ENCODE data around the gene ENOX2. TPM values are rescaled to one million over a fixed set of nuclear protein-coding genes. Genes with fewer than 3 reads are reported as not detected.
"Not testable (repeated sequence)": the region's sequence is repeated elsewhere in the genome, so short reads cannot be mapped to it uniquely, and the experiment has no call there.

The ENOX2 gene
- total RNA-seq, 1 experiment from 2014 or later, result 3.2 TPM

- in situ Hi-C loops (cut with HindIII; ENCODE audit: low pct_unique_long_range_greater_than_20kb, low sequenced_read_pairs), result no loop called here
- DNase-seq (ENCODE audit: low read depth), result no peak
These were observed 68.2 kb downstream of the ENOX2 start for GRCh38 chrX:130834830-130835229.

DNA sequence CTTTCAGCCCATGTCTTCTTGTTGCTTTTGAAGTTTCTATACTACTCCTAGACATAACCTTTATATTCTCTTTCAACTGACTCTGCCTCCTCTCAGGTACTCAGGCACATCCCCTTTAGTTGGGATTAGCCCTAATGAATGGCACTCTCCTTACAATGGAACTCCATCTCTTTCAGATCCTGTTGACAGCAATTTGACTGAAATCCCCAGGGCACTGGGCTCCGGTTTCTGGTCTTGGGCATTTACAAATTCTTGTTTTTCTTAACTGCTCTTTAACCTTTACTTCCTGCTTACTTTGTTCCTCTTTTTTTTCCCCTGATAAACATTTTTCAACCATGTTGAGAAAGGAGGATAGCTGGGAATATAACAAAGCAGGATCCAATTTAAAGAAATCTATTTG is 68.9 kb downstream of the ENOX2 start:
- in situ Hi-C loops (cut with HindIII; ENCODE audit: low pct_unique_long_range_greater_than_20kb, low sequenced_read_pairs), result no loop called here
- no peak for DNase-seq (ENCODE audit: low read depth)

- in situ Hi-C loops (cut with HindIII; ENCODE audit: low pct_unique_long_range_greater_than_20kb, low sequenced_read_pairs), result no loop called here
- no peak for DNase-seq (ENCODE audit: low read depth)
These were observed 71.7 kb downstream of the ENOX2 start for GRCh38 chrX:130831347-130831722.

GRCh38 chrX:130830599-130831346 is 72.2 kb downstream of the ENOX2 start:
- in situ Hi-C loops (cut with HindIII; ENCODE audit: low pct_unique_long_range_greater_than_20kb, low sequenced_read_pairs), result no loop called here
- DNase-seq (ENCODE audit: low read depth), result no peak

- in situ Hi-C loops (cut with HindIII; ENCODE audit: low pct_unique_long_range_greater_than_20kb, low sequenced_read_pairs), result no loop called here
- DNase-seq (ENCODE audit: low read depth), result no peak
These were observed 73.2 kb downstream of the ENOX2 start for GRCh38 chrX:130829526-130830515.

DNA sequence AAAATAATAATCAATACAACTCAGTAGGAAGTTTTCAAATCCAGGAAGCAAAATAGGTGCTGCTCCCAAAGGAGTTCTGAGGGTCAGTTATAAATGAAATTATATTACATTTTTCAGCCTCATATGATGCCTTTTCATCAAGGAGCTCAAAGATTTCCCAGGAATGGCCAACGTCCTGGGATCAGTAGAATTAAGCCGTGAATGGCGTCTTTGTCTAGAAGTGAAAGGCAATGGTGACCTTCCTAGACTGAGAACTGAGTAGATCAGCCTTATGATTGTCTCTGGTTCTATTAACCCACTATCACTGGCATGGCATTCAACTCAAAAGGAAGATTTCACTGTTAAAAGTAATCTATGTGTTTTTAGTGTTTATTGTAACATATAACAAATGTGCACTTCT is 74.4 kb downstream of the ENOX2 start:
- in situ Hi-C loops (cut with HindIII; ENCODE audit: low pct_unique_long_range_greater_than_20kb, low sequenced_read_pairs), result no loop called here
- DNase-seq (ENCODE audit: low read depth), result no peak

GRCh38 chrX:130827648-130828047 is 75.4 kb downstream of the ENOX2 start:
- in situ Hi-C loops (cut with HindIII; ENCODE audit: low pct_unique_long_range_greater_than_20kb, low sequenced_read_pairs), result no loop called here

GRCh38 chrX:130826249-130826648 is 76.8 kb downstream of the ENOX2 start:
- in situ Hi-C loops (cut with HindIII; ENCODE audit: low pct_unique_long_range_greater_than_20kb, low sequenced_read_pairs), result no loop called here
- no peak for DNase-seq (ENCODE audit: low read depth)

More at GRCh38 chrX:130827648-130828047, 75.4 kb downstream of the ENOX2 start:
- DNase-seq (ENCODE audit: low read depth), result no peak

DNA sequence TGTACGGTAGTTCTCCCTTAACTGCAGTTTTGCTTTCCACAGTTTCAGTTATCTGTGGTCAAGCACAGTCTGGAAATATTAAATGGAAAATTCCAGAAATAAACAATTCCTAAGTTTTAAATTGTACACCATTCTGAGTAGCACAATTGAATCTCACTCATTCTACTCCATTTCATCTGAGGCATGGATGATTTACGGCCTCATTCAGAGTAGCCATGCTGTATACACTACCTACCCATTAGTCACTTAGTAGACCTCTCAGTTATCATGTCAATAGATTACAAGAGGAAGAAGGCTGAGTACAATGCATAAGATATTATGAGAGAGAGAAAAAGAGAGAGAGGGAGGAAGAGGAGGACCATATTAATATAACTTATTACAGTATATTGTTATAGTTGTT is 77.5 kb downstream of the ENOX2 start:
- DNase-seq (ENCODE audit: low read depth), result no peak
- in situ Hi-C loops (cut with HindIII; ENCODE audit: low pct_unique_long_range_greater_than_20kb, low sequenced_read_pairs), result no loop called here

DNA sequence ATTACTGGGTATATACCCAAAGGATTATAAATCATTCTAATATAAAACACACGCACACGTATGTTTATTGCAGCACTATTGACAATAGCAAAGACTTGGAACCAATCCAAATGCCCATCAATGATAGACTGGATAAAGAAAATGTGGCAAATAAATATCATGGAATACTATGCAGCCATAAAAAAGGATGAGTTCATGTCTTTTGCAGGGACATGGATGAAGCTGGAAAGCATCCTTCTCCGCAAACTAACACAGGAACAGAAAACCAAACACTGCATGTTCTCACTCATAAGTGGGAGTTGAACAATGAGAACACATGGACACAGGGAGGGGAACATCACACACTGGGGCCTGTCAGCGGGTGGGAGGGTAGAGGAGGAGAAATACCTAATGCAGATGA is 83.6 kb downstream of the ENOX2 start:
- DNase-seq (ENCODE audit: low read depth); in situ Hi-C loops (cut with HindIII; ENCODE audit: low pct_unique_long_range_greater_than_20kb, low sequenced_read_pairs): not testable (repeated sequence)

GRCh38 chrX:130813932-130814331 is 89.1 kb downstream of the ENOX2 start:
- DNase-seq (ENCODE audit: low read depth); in situ Hi-C loops (cut with HindIII; ENCODE audit: low pct_unique_long_range_greater_than_20kb, low sequenced_read_pairs): not testable (repeated sequence)

- no peak for DNase-seq (ENCODE audit: low read depth)
- in situ Hi-C loops (cut with HindIII; ENCODE audit: low pct_unique_long_range_greater_than_20kb, low sequenced_read_pairs), result no loop called here
These were observed 92.4 kb downstream of the ENOX2 start for GRCh38 chrX:130810561-130810960.

GRCh38 chrX:130805903-130806302 is 97.1 kb downstream of the ENOX2 start:
- DNase-seq (ENCODE audit: low read depth), result no peak
- in situ Hi-C loops (cut with HindIII; ENCODE audit: low pct_unique_long_range_greater_than_20kb, low sequenced_read_pairs), result no loop called here

GRCh38 chrX:130803537-130803936 is 99.5 kb downstream of the ENOX2 start:
- in situ Hi-C loops (cut with HindIII; ENCODE audit: low pct_unique_long_range_greater_than_20kb, low sequenced_read_pairs), result no loop called here
- DNase-seq (ENCODE audit: low read depth), result no peak

DNA sequence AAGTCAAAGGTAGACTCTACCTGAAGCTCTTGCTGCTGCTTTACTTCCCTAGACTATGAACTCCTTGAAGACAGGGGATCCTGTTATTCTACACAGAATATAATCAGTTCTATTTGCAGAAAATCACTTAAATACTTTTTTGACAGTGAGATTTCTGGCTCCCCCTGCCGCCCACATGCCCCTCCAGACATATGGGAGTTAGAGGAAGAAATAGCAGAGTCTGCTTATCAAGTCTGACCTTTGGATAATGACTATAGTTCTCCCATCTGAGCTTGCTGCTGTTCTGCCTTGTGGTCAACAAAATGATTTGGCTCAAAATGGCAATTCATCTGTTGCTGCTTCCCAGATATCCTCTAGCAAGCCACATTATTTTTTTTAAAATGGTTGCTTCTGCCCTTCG is 101.1 kb downstream of the ENOX2 start:
- in situ Hi-C loops (cut with HindIII; ENCODE audit: low pct_unique_long_range_greater_than_20kb, low sequenced_read_pairs), result no loop called here
- DNase-seq (ENCODE audit: low read depth), result no peak

DNA sequence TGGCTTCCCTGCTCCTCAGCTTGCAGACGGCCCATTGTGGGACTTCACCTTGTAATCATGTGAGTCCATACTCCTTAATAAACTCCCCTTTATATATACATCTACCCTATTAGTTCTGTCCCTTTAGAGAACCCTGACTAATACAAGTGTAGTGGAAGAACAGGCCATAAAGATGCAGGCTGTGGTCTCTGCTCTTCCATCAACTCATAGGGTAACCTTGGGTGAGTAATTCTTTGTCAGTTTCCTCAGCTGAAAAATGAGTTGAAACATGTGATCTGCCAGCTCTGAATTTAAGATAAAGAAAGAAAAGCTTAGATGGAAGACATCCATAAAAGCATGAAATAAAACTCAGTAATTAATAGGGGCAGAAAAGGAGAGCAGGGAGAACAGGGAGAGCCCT is 103.6 kb downstream of the ENOX2 start:
- in situ Hi-C loops (cut with HindIII; ENCODE audit: low pct_unique_long_range_greater_than_20kb, low sequenced_read_pairs), result no loop called here
- DNase-seq (ENCODE audit: low read depth), result no peak

GRCh38 chrX:130793975-130794374 is 109.0 kb downstream of the ENOX2 start:
- in situ Hi-C loops (cut with HindIII; ENCODE audit: low pct_unique_long_range_greater_than_20kb, low sequenced_read_pairs), result no loop called here
- no peak for DNase-seq (ENCODE audit: low read depth)

DNA sequence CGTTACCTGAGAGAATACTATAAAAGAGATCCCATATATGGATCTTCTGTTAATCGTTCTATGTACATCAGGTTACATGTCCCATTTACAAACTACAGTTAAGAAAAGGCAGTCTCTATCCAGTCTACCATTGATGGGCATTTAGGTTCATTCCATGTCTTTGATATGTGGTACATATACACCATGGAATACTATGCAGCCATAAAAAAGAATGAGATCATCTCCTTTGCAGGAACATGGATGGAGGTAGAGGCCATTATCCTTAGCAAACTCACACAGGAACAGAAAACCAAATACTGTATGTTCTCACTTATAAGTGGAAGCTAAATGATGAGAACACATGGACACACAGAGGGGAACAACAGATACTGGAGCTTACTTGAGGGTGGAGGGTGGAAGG is 111.1 kb downstream of the ENOX2 start:
- in situ Hi-C loops (cut with HindIII; ENCODE audit: low pct_unique_long_range_greater_than_20kb, low sequenced_read_pairs); DNase-seq (ENCODE audit: low read depth): not testable (repeated sequence)

- no peak for DNase-seq (ENCODE audit: low read depth)
- in situ Hi-C loops (cut with HindIII; ENCODE audit: low pct_unique_long_range_greater_than_20kb, low sequenced_read_pairs), result no loop called here
These were observed 113.2 kb downstream of the ENOX2 start for GRCh38 chrX:130789793-130790192.

All from Caki2 (cell line).